NCI-H69 (cell line): ENCODE data around the gene LRGUK.
"Not testable (repeated sequence)": the region's sequence is repeated elsewhere in the genome, so short reads cannot be mapped to it uniquely, and the experiment has no call there.

Experiments used
- DNase-seq: peaks from one replicate; lab custom pipeline; 2025; lab: John Stamatoyannopoulos, UW

The LRGUK gene

DNA sequence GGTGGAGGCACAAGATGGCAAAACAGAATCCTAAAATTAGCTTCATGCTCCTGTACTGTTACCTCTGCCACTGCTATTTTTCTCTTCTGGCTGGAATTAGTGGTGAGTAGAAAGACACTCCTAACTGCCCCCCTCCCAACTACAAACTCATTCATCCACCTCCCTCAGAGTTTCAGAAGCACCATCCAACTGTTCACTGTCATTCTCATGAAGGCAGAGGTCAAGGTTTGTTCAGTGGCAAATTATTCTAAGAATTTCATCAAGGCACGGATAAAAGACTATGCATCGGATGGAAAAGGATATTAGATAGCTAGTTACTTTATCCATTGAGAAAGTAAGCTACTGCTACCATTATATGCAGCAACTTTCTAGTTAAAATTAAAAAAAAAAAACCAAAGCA lies 59.7 kb downstream of the LRGUK start:
- no peak for DNase-seq

DNA sequence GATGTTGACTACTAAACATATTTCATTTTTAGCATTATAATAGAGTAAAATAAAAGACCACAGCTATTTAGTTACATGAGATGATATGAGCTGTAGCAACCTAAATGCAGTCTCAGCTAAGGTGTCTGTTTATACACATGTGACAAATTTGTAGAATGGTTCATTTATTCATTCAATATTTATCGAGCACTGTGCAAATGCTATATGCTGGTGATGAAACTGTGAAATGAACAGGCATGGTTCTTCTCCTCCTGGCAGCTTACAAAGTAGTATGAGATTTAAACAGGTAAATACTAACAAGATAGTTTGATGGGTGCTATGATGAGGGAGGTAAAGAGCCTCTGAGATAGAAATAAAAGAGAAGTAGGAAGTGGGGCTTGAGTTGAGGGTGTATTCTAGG lies 60.8 kb downstream of the LRGUK start:
- DNase-seq: no peak

GRCh38 chr7:134188311-134188710 lies 61.2 kb downstream of the LRGUK start:
- DNase-seq: no peak

DNA sequence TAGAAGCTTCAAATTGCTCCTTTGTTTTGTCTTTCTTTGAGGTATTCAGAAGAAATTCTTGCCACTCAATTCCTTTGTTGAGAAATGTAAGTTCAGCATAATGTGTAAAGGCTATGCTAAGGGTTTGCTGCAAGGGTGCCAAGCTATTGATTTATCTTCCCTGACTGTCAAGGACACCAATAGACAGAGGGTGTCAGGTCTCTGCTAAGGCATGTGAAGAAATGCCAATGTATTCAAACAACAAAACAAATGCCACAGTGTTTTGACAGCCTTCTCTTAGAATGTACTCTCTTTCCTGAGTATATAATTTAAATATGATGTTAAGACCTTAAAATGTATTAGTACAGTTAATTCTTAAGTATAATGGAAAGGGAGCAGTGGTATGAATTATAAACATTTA lies 62.4 kb downstream of the LRGUK start:
- DNase-seq: no peak

- DNase-seq: no peak
Measured at GRCh38 chr7:134191876-134192275, 64.7 kb downstream of the LRGUK start.

DNA sequence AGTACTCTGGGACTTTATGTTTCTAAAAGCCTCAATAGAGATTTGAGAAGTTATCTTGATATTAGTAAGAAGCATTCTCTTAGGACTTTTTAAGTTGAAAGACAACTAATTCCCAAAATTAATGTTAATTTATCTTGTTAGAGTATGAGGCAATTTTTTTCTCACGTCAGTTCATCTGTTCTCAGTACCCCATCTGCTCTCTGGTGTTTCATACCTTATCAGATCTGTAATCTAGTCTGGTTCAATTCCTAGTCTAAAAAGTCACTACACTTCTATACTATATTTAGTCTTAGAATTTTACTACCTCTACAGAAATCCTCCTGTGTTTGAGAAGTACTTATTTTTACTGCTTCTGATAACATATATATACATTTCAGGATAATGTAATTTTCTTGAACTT lies 66.1 kb downstream of the LRGUK start:
- DNase-seq: no peak

GRCh38 chr7:134195252-134195651 lies 68.1 kb downstream of the LRGUK start:
- DNase-seq: no peak

DNA sequence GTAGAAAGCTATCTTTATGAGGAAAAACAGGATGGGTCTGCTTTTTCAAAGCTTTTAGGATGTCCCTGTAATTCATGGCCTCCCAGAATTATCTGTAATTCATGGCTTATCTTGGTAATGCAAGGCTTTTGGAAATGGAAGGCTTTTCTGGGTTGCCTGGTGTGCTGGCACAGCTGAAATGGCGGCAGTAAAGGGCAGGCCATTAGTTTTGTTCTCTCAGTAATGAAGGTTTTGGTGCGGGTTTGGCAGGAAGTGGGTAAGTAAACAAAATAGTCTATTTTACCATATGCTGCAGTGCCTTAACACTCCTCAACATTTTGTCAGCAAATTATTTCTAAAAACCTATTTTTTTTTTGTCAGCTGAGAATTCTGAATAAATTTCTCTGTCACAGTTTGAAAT lies 69.3 kb downstream of the LRGUK start:
- DNase-seq: peak; percentile 40

DNA sequence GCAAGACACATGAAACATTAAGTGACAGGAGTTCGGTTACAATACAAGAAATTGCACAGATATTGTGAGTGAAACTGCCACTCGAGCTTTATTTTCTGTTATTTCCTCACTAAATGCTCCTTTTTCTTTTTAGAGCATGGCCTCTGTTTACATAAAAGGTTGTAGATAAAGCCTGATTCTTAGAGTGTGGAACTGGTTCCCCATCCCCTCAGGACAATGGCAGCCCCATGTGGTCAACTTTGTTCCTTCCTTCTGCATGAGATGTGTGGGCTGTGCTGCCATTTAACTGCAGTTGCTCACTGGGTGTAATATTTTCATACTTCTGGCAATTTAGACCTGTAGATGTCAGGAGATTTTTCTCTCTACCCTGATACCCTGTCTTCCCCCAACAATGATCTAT lies 70.2 kb downstream of the LRGUK start:
- peak; percentile 35 for DNase-seq

DNA sequence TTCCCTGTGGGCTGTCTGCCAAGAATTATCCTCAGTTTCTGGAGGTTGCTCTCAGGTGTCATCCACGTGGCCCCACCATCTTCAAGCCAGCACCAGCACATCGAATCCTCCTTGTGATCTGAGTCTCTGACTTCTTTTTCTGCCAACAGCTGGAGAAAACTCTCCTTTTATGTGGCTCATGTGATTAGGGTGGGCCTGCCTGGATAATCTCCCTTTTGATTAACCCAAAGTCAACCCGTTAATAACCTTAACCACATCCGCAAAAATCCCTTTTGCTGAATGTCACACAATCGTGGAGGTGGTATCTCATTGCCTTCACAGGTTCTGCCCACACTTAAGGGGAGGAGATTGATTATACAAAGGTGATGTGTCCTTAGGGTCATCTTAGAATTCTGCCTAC lies 73.8 kb downstream of the LRGUK start:
- no peak for DNase-seq

GRCh38 chr7:134201569-134202261 lies 74.6 kb downstream of the LRGUK start:
- no peak for DNase-seq

DNA sequence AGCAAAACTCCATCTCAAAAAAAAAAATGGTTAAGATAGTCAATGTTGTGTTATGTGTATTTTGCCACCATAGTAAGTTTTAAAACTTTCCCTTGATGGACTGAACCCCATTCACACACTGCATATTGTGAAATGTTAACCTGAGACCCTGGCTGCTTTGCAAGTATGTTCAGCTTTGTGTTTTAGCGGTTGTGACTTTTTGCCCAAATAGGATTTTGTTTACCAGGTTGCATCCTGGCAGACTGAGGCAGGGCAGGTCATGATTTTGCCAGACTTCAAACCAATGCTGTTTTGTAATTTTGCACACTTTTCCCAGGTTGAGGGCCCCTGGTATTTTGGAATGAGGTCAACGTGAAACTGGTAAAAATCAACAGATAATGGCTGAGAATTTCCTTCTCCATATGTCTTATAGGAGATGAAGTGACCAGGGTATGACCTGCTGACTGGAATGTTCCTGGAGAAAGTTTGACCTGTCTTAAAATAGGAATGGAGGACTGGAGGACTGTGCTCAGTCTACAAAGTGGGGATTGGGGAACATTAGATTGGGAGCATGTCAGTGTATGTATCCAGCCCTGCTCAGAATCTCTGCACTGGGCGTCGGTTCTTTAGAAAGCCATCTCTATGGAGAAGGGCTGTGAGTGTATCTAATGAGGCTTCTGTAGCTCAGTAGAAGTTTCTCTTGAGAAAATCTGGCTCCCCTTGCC lies 76.2 kb downstream of the LRGUK start:
- no peak for DNase-seq

DNA sequence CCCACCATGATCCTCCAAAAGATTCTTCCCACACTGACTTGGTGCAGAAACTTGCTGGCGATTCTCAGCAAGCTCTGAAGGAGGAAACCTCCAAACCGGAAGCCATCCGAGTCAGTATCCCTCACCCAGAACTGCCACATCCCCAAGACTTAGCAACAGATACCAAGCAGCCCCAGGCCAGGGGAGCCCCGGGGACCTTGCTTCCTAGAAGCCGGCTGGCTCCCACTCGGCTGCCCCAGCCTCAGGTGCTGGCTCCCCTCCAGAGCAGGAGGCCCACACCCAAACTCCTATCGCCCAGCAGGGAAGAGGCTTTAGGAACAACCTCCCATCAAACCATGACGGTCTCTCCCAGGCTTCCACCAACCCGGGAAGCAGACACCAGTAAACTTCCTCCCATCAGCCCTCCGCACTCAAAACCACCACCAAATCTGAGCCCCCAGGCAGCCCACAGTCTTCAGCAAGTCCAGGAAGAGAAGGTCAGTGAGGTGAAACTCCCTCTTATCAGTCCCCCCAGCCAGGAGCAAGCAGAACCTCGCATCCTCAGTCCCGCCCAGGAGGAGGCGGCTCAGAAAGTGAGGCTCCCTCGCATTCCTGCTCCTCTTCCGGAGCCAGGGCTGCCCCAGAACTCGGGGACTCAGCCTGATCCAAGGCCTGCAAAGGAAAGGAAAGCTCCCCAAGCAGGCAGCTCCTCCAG lies 82.3 kb downstream of the LRGUK start:
- DNase-seq: no peak

DNA sequence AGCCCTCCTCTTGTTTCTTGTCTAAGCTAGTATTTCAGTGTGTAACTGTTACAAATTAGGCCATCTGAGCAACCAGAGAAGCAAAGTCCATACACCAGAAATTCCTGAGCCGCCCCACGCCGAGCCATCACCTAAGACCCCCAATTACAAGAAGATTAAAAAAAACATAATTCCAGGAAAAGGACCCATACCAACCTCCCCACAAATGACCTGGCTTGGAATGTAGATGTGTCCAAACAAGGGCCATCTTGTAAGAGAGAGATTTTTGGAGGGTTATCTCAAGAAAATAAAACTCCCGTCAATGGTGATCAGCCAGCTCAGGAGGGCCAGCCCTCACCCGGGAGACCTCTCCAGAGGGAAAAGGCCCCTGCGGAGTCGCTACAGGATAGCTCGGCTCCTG lies 83.1 kb downstream of the LRGUK start:
- no peak for DNase-seq

DNA sequence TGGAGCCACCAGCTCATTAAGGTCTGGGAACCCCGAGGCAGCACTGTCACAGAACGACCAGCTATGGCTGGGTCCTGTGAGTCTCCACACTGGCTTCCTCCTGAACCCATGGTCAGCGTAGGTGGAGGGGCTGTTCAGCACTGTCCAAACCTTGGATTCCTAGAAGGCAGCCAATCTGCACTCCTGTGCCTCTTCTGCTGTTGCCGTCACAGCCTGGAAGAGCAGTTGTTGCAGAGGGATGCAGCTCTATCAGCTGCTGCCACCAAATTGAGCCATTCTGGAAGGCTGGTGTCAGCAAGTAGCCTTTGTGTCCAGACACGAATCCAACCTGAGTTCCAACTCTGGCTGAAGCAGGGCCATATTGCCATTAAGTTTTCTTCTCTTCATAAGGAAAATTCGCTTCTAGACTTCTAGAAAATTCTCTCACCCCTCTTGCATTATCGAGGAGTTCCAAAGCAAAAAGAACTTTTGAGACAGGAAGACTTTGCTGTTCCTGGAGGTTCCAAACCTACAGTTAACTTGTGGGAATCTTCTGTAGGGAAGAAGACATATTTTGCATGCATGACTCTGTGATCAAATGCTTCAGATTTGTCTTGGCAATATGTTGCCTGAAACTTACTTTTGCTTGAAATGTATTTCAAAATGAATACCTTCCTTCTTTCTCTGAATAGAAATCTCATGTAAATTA lies 84.0 kb downstream of the LRGUK start:
- no peak for DNase-seq

DNA sequence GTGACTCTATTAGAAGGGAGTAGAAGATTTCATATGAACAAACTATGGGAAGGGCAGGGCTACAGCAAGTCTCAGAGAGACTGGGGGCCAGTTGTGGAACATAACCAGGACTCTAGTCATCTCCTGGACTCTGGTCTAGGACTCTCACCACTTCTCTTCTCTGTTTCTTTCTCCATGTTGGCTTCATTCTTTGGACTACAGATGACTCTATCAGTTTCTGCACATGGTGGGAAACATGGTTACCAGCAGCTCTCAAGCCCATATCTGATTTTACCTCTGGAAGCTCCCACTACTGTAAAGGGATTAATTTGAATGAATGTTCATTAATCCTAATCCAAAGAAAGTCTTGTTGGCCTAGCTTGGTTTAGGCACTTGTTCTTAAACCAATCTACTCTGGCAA lies 84.7 kb downstream of the LRGUK start:
- no peak for DNase-seq

DNA sequence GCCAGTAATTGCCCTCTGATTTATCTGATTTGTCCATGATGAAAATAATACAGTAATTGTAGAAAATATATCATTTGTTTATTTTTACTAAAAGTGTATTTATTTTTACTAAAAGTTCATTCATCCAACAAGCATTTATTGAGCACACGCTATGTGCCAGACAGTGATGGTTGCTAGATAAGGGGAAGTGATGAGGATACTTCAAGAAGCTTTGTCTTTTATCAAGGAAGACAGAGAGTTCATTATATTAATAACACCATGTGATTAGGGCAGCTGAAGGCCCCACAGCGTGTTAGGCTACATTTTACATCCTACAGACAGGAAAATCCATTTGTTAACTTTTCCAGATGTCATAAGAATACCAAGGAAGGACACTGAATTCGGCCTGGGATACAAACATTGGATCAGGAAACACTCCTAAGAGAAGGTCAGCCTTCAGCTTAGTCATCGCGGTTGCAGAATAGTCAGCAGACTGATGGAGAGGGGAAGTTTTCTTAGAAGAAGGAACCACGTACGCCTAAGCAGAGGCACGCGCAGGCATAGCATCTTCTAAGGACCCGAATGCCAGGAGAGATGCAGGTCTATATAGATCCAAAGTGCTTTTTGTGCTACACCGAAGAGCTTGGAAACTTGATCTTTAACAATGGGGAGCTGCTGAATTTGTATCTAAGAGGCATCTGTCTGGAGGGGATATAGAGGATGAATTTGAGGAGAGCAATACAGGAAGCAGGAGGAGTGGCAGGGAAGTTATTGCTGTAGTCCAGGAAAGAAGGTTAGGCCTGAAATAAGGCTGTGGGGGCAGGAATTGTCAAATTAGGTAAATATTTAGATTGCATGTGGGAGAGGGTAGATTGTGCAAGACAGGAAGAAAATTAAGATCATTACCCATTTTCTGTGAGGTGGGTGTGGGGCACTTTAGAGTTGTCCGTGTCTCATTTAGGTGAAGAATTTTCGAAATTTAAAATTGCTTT lies 85.7 kb downstream of the LRGUK start:
- peak; percentile 16 for DNase-seq

- DNase-seq: no peak
Measured at GRCh38 chr7:134220236-134220635, 93.1 kb downstream of the LRGUK start.

DNA sequence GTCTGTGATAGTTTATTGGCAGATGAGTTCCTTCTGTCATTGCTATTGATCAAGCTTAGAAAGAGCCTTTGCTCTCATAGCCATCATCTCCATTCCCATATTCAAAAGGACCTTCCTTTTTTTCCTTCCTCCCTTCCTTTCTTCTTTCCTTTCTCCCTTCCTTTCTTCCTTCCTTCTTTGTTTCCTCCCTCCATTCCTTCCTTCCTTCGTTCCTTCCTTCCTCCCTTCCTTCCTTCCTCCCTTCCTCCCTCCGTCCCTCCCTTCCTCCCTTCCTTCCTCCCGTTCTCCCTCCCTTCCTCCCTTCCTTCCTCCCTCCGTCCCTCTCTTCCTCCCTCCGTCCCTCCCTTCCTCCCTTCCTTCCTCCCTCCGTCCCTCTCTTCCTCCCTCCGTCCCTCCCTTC lies 104.2 kb downstream of the LRGUK start:
- DNase-seq: not testable (repeated sequence)

DNA sequence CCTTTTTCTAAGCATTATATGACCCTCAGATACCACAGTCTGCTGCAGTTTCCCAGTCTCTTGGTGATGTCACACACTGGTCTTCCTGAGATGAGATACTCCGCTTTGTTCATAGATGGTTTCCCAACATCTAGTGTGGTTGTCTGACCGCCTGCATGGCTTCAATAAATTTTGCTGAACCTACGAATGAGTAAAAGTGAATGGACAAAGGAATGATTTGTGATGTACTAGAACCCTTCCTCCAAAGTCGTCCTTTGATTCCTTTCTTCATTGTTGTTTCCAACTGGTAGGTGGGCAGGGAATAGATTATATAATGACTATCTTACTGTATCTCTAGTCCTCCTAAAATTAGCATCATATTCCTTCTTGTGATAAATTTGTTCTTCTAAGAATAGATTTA lies 107.1 kb downstream of the LRGUK start:
- no peak for DNase-seq

DNA sequence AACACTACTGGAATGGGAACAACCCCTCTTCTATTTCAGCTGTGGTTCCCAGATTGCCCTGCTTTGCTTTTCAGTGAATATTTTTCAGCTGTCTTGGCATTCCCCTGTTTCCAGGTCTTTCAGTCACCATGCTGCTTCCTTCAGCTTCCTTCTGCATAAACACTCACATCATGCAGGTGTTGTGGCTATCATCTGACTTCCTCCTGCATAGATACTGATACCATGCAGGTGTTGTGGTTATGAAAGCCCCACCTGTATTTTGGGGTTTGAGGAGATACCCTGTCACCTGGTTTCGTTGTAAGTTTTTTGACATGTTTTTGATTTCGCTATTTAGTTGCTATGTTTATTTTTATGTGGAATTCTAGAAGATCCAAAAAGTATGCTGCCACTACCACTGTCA lies 118.1 kb downstream of the LRGUK start:
- DNase-seq: peak; percentile 35

- DNase-seq: peak; percentile 61
Measured at GRCh38 chr7:134246347-134246746, 119.2 kb downstream of the LRGUK start.
